Gastrocnemius medialis (tissue), 4 donors: ENCODE results near the gene GPR4. TPM values are rescaled to one million over a fixed set of nuclear protein-coding genes. Genes with fewer than 3 reads are reported as not detected.
A peak's percentile ranks its signal among the peaks of the same experiment; 100 is the strongest.

ENCODE experiments used
- ATAC-seq, 2 donors: fragments of 150-250 bp; one replicate each; pipeline ENCODE4 v1.9.1; 2016
- DNase-seq, 2 donors: peaks; one replicate each; pipeline ENCODE4 v3.0.0-alpha.2; 2019
- H3K27ac ChIP-seq, 4 donors: fragments of 200-600 bp; sonication (generic); 1 replicate in 1 of 4; 2 replicates in 3 of 4; pipeline ENCODE4 v1.5.1; 2016 to 2018; ENCODE audit warnings: mild to moderate bottlenecking in 2 of 4, moderate library complexity in 1 of 4
- H3K27me3 ChIP-seq, 3 donors: fragments of 200-600 bp; sonication (generic) in 2 of 3; 1 replicate in 1 of 3; 2 replicates in 2 of 3; pipeline versions ENCODE4 v1.5.1 to v1.6.0; 2016 to 2019; ENCODE audit warnings: mild to moderate bottlenecking in 1 of 3, moderate library complexity in 1 of 3
- H3K36me3 ChIP-seq, 2 donors: fragments of 200-600 bp; sonication (generic) in 1 of 2; one replicate each; pipeline ENCODE4 v1.5.1; 2017 to 2018
- H3K4me1 ChIP-seq, 2 donors: fragments of 200-600 bp; sonication (generic) in 1 of 2; one replicate each; pipeline ENCODE4 v1.5.1; 2016 to 2017; ENCODE audit warnings: mild to moderate bottlenecking in 2 of 2
- H3K4me3 ChIP-seq, 4 donors: fragments of 200-600 bp; sonication (generic) in 3 of 4; 1 replicate in 1 of 4; 2 replicates in 3 of 4; pipeline ENCODE4 v1.5.1; 2016 to 2019; ENCODE audit warnings: mild to moderate bottlenecking in 2 of 4
- H3K9me3 ChIP-seq, 3 donors: fragments of 200-600 bp; sonication (generic) in 2 of 3; 1 replicate in 1 of 3; 2 replicates in 2 of 3; pipeline ENCODE4 v1.5.1; 2016 to 2019
- POLR2A ChIP-seq, 2 donors: fragments of 450-650 bp; IDR thresholded peaks; one replicate each; pipeline ENCODE4 v1.6.1; 2017; ENCODE audit warnings: antibody characterized with exemption in 2 of 2, mild to moderate bottlenecking in 2 of 2, moderate library complexity in 2 of 2
- in situ Hi-C, 4 donors: fragments of 200-750 bp; cut with MboI; loops; one replicate each; pipeline versions ENCODE4 v1.15.0 to v1.8.0; 2017; ENCODE audit warnings: low sequenced_read_pairs in 4 of 4
- intact Hi-C: fragments of 100-400 bp; cut with DNase I; formaldehyde crosslinking; loops from one replicate; pipeline ENCODE4 v1.15.1; 2023; ENCODE audit warnings: low total_unique reads
- total RNA-seq, 4 donors: library from RNA; depleted of rRNA; stranded (reverse); fragments of >200 nt; gene quantifications; one replicate each; pipeline versions ENCODE4 v1.1.0 to v1.2.3, GENCODE V29; 2016
- TF ChIP-seq, protein P1 (sequence below), 5 experiments: fragments of 450-650 bp in 3 of 5; fragments of 200-600 bp in 2 of 5; sonication (generic) in 2 of 5; IDR thresholded peaks in 4 of 5; conservative IDR thresholded peaks in 1 of 5; 1 replicate in 4 of 5; 2 replicates in 1 of 5; pipeline ENCODE4 v1.5.1; 2016 to 2019; ENCODE audit warnings: antibody characterized with exemption in 5 of 5, mild to moderate bottlenecking in 3 of 5, moderate library complexity in 3 of 5

The GPR4 gene
- total RNA-seq, 4 donors from 2014 or later: 0.46 to 4.2 (median 2.2) TPM

DNA sequence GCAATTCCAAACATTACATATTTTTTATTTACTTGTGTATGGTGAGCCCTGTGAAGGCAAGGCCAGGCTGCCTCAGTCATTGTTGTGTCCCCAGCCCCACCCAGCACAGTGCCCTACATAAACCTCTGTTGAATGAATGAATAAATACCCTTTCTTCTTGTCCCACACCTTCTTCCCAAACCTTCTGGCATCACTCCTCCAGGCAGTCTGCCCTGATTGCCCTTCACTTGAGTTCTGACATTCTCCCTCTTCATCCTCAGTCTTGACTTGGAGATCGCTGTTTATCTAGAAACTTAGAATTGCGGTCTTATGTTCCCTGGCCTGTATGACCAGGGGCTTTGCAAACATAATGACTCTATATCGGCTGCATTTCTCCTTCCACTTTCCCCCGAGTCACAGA, 12.2 kb downstream of the GPR4 start:
- intact Hi-C loops (loop anchor here (5.0 kb wide), 1 partner anchor 1523 kb away; the partner anchor contains the start of gene ZC3H4), in situ Hi-C loops (no loop called here)
- Histone ChIP-seq H3K9me3 (no peaks in the 10 kb centered on the region), H3K27me3 (peaks cover 0 to 24% (median 7%) of the 10 kb centered on the region in 3 donors), H3K27ac (no peak overlapping the region), H3K4me1 (peaks cover 4 to 6% of the 10 kb centered on the region in 2 donors), H3K36me3 (no peaks in the 10 kb centered on the region), H3K4me3 (no peak overlapping the region)
- ATAC-seq (no peak), DNase-seq (no peak)
- TF ChIP-seq POLR2A (IDR thresholded peaks at IDR 0.05): no peak
- TF ChIP-seq, protein P1, sequence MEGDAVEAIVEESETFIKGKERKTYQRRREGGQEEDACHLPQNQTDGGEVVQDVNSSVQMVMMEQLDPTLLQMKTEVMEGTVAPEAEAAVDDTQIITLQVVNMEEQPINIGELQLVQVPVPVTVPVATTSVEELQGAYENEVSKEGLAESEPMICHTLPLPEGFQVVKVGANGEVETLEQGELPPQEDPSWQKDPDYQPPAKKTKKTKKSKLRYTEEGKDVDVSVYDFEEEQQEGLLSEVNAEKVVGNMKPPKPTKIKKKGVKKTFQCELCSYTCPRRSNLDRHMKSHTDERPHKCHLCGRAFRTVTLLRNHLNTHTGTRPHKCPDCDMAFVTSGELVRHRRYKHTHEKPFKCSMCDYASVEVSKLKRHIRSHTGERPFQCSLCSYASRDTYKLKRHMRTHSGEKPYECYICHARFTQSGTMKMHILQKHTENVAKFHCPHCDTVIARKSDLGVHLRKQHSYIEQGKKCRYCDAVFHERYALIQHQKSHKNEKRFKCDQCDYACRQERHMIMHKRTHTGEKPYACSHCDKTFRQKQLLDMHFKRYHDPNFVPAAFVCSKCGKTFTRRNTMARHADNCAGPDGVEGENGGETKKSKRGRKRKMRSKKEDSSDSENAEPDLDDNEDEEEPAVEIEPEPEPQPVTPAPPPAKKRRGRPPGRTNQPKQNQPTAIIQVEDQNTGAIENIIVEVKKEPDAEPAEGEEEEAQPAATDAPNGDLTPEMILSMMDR (IDR thresholded peaks at IDR 0.05 in 4 of 5, conservative IDR thresholded peaks at IDR 0.05 in 1 of 5): no peak

GRCh38 chr19:45587873-45588272, 14.1 kb downstream of the GPR4 start:
- no peak for DNase-seq
- Histone ChIP-seq H3K9me3 (no peaks in the 10 kb centered on the region), H3K36me3 (no peaks in the 10 kb centered on the region), H3K27ac (peak overlapping the region in 3 of 4 donors; percentile 22 to 45 (median 33)), H3K27me3 (peaks cover 0 to 19% (median 5%) of the 10 kb centered on the region in 3 donors), H3K4me1 (peaks cover 9 to 13% of the 10 kb centered on the region in 2 donors), H3K4me3 (no peak overlapping the region)
- TF ChIP-seq POLR2A (IDR thresholded peaks at IDR 0.05): no peak
- intact Hi-C loops: loop anchor here (5.0 kb wide), 1 partner anchor 1524 kb away; the partner anchor contains the start of gene ZC3H4
- no peak for ATAC-seq
- in situ Hi-C loops: no loop called here

DNA sequence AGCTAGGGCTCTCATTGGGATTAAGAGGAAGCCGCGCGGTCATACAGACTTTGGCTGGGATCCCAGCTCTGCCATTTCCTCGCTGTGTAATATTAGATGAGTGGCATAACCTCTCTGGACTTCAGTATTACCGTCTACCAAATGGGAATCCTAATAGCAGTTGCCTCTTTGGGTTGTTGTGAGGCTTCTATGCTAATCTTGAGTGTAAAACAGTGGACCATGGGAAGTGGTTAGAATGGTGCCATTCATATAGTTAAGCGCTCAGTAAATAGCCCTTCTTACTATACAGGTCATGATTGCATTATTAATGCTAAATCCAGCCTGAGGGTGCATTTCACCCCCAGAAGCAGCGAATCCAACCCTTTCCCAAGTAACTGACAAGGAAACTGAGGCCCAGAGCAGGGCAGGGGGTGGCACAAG, 16.8 kb downstream of the GPR4 start:
- Histone ChIP-seq H3K4me3 (peak overlapping the region; percentile 66 to 93 (median 76)), H3K9me3 (no peaks in the 10 kb centered on the region), H3K36me3 (no peaks in the 10 kb centered on the region), H3K4me1 (peaks cover 9 to 13% of the 10 kb centered on the region in 2 donors), H3K27me3 (peaks cover 0 to 1% (median 0%) of the 10 kb centered on the region in 3 donors), H3K27ac (peak overlapping the region; percentile 92 to 99 (median 97))
- intact Hi-C loops (loop anchor here (5.0 kb wide), 1 partner anchor 1527 kb away; the partner anchor contains the start of gene ZC3H4), in situ Hi-C loops (no loop called here)
- TF ChIP-seq POLR2A (IDR thresholded peaks at IDR 0.05): no peak
- TF ChIP-seq, protein P1 (IDR thresholded peaks at IDR 0.05 in 4 of 5, conservative IDR thresholded peaks at IDR 0.05 in 1 of 5): no peak
- ATAC-seq: peak; percentile 1 to 2
- no peak for DNase-seq

DNA sequence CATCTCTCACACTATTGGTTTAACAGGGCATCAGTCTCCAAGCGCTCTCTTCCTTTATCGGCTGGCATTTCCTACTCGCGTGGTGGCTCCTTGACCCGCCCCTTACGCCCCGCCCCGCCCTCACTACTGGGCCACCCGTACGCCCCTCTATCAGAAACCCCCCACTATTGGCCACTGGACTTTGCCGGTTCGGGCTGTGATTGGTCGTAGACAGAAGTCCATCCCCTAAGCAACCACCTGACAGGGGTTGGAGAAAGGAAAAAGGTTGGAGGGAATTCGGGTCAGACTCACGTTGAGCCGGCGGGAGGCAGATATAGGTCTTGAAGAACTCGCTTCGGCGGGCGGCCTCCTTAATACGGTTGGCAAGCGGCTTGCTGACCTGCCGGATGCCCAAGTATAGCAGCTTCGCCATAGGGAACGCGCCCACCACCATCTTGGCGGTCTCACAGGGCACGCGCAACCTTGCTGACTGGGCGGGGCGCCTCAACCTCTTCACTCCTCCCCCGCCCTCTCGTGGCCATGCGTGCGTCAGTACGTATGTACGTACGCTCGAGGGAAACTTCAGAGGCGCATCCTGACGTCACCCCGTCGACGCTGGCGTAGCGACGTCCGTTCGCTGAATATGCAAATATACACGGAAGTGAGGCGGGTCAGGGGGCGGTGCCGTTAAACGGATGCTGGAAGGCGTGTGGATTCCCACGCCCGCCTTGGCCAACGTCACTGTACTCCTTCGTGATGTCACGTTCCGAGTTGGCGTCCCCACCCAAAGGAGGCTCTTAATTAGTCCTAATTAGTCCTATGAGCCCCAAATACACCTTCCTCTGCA, 17.5 kb downstream of the GPR4 start, which contains the start of gene OPA3:
Gene OPA3, minus strand, starts transcription at position 471 of the 826 bp plus-strand sequence. Its CDS starts 38 bp downstream, at position 433.
- peak within 1 kb of the TSS; percentile 92 to 99 (median 97) for H3K27ac ChIP-seq
- DNase-seq (peak; percentile 99 to 100), ATAC-seq (peak; percentile 94 to 96)
- intact Hi-C loops: loop anchor here (5.0 kb wide), 2 partner anchors 157 to 1528 kb away; partner anchors contain the start of gene ZC3H4
- no peaks in the 10 kb centered on the region for H3K36me3 ChIP-seq
- in situ Hi-C loops: no loop called here
- TF ChIP-seq, protein P1 (IDR thresholded peaks at IDR 0.05 in 4 of 5, conservative IDR thresholded peaks at IDR 0.05 in 1 of 5): peak in 1 of 5 experiments; percentile 26
- peak; percentile 71 to 84 for TF ChIP-seq POLR2A (IDR thresholded peaks at IDR 0.05)
- H3K4me1 ChIP-seq: peaks cover 9 to 13% of the 10 kb centered on the region in 2 donors
- H3K9me3 ChIP-seq: no peaks in the 10 kb centered on the region
- no peaks in the 10 kb centered on the region for H3K27me3 ChIP-seq
- peak within 1 kb of the TSS; percentile 68 to 93 (median 76) for H3K4me3 ChIP-seq

- Histone ChIP-seq H3K4me1 (peaks cover 23 to 38% of the 10 kb centered on the region in 2 donors), H3K27me3 (no peaks in the 10 kb centered on the region), H3K27ac (no peak overlapping the region), H3K9me3 (no peaks in the 10 kb centered on the region), H3K36me3 (no peaks in the 10 kb centered on the region), H3K4me3 (no peak overlapping the region)
- DNase-seq: no peak
- in situ Hi-C loops: no loop called here
- intact Hi-C loops: loop anchor here (5.0 kb wide), 1 partner anchor 154 kb away; no protein-coding TSS in a partner anchor
- no peak for ATAC-seq
- TF ChIP-seq, protein P1 (IDR thresholded peaks at IDR 0.05 in 4 of 5, conservative IDR thresholded peaks at IDR 0.05 in 1 of 5): no peak
- TF ChIP-seq POLR2A (IDR thresholded peaks at IDR 0.05): no peak
Observed at GRCh38 chr19:45581576-45581975, 20.4 kb downstream of the GPR4 start.
